Ovary (tissue), 3 donors: Measurements from ENCODE around the gene AMPH.

Experiments used
- CTCF ChIP-seq, 3 donors: fragments of 450-650 bp in 2 of 3; fragments of 200-600 bp in 1 of 3; IDR thresholded peaks; one replicate each; pipeline versions ENCODE4 v1.5.1 to v1.8.0; 2016 to 2022; ENCODE audit warnings: antibody characterized with exemption in 3 of 3, mild to moderate bottlenecking in 1 of 3
- EP300 ChIP-seq: sonication (generic); formaldehyde crosslinking; IDR thresholded peaks from one replicate; pipeline ENCODE4 v1.6.1; 2017; ENCODE audit warnings: antibody characterized with exemption
- POLR2A ChIP-seq: fragments of 450-650 bp; IDR thresholded peaks from one replicate; pipeline ENCODE4 v1.6.1; 2017; ENCODE audit warnings: antibody characterized with exemption, mild to moderate bottlenecking, moderate library complexity
- donor health status: DM: no; HTN: no; CAD: no.

- no peak for TF ChIP-seq EP300
- no peak for TF ChIP-seq POLR2A
- TF ChIP-seq CTCF (IDR thresholded peaks at IDR 0.05): no peak
Measured at GRCh38 chr7:38632411-38632810, 1.2 kb upstream of the AMPH start.
